IPS DF 4.7 (cell line): ENCODE data around the gene MARCKSL1.

Source experiments
- DNase-seq: peaks from one replicate; pipeline ENCODE4 v3.0.0-alpha.2; 2013; ENCODE audit warnings: low spot score; ENCODE audit errors: extremely low read depth

MARCKSL1 gene

DNA sequence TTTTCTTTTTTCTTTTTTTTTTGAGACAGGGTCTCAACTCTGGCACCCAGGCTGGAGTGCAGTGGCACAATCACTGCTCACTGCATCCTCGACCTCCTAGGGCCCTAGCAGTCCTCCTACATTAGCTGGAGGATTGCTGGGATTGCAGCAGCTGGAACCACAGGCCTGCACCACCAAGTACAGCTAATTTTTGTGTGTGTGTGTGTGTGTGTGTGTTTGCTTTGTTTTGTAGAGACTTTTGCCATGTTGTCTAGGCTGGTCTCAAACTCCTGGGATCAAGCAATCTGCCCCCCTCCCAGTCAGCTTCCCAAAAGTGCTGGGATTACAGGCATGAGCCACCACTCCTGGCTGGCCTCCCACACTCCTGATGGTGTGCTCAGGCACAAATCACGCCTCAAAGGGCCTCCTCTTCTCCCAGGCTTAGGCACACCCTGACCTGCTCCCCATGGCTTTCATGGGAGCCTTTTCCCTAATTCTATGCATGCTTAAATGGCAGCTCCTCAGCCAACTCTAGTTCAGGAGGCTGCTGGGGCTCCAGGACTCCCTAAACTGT lies 16.9 kb upstream of the MARCKSL1 start:
- no peak for DNase-seq

DNA sequence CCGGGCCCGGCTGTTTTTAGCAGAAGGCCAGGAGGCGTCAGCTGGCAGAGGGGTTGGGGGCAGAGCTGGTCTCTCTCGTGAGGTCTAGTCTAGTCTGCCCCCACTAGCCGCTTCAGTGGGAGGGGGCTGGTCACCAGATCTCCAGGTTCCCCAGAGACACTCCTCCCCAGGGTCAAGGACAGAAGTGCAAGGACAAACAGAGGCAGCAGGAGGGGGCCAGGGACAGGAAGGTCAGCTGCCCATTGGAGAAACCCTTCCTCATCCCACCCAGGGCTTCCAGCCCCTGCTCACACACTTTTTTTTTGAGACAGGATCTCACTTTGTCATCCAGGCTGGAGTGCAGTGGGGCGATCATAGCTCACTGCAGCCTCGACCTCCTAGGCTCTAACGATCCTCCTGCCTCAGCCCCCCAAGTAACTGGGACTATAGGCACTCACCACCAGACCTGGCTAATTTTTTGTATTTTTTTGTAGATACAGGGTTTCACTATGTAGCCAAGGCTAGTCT lies 16.3 kb upstream of the MARCKSL1 start:
- no peak for DNase-seq

DNA sequence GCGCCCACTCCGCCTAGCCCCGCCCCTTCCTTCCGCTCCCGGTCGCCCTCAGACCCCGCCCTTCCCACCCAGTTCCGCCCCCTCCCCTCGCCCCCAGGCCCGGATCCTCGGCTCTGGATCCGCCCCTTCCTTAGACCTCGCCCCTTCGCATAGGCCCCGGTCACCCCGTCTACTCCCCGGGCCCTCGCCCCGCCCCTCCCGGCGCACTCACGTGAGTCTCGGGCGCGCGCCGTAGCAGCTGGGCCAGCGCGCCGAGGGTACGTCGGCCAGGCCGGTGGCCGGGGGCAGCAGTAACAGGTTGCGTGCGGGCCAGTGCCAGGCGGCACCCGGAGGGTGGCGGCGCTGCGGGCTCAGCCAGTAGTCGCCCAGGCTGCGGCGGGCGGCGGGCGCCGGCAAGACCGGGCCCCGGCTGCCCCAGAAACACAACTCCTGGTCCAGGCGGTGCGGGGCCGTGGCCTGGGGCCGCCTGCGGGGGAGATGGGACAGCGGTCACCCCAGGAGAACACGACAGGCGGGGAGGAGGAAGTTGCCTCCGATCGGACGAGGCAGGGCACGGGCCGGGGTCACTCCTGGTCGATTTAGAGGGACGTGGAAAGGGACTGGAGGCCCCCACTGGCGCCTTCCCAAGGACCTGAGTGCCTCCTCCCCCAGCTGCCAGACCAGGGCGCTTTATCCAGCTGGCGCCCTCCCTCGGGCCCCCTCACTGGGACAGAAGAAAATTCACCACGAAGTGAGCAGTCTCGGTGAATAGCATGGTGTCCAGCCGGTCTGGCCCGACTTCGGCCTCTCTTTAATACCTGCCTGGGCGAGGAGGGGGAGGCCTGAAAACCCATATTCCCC lies 15.6 kb upstream of the MARCKSL1 start:
- peak; percentile 53 for DNase-seq

DNA sequence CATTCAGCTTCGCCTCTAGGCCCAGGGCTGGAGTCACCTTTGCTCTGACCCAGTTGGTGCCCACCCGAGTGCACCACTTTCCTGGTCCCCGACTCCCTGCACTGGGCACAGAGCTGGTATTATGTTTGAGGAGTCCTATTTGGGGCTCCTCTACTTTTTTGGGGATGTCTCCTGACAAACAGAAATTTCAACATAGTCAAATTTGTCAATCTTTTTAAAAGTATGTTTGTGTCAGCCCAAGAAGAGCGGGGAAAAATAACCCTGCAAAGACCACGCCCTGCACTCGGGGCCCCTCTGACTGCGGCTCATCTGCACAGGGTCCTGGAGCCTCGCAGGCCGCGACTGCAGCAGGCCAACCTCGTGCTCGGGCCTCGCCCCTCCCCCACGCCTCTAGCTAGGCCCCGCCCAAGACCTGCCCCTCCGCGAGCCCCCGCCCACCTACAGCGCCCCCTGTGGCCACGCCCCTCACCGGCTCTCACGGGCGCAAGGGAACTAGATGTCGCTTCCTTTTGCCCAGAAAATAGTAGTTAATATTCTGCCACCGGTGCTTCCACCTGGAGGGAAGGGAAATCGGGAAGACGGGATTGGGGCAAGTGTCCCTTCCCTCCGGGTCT lies 14.9 kb upstream of the MARCKSL1 start:
- DNase-seq = no peak

DNA sequence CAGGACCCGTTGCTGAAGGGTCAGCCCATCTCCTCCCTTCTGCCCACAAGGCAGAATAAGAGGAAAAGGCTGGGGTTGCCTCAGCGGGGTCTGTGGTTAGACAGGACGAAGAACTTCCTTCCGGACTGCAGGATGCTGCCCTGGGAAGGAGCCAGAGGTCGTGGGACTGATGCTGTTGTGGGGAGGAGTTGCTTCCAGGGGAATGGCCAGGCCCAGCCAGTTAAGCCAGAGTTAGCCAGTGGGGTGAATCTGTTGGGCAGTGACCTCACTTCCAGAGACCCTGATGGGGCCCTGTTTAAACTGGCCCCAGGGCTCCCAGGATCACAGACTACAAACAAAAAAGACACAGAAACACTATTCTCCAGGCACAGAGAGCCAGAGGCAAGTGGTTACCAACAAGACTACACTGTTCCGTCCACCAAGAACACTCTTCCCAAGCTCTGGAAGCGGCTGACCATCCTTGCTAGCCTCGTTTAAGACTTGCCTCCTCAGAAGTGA lies 13.2 kb upstream of the MARCKSL1 start:
- DNase-seq = no peak

DNA sequence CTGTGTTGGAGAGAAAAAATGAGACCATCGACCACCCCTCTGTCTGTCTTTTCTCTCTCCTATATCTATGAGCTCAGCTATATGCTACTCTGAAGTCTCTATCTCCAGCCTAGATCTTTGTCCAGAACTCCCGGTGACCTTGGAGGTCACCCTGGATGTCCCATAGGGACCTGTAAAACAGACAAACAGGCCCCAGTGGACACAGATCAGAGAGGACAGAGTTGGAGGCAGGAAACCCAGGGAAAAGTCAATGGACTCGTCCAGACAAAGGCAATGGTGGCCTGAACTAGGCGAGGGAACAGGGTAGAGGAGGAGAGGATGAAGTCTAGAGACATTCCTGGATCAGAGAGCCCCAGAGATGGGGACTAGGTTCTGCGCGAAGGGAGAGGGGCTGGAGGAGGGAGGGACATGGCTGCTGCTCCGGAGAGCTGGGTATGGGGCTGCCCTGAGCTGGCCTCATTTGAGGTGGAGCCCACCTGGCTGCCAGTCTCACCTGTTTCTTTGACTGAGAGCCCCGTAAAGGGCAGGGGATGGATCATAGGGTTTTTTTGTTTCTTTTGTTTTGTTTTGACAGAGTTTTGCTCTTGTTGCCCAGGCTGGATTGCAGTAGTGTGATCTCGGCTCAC lies 10.6 kb upstream of the MARCKSL1 start:
- no peak for DNase-seq

DNA sequence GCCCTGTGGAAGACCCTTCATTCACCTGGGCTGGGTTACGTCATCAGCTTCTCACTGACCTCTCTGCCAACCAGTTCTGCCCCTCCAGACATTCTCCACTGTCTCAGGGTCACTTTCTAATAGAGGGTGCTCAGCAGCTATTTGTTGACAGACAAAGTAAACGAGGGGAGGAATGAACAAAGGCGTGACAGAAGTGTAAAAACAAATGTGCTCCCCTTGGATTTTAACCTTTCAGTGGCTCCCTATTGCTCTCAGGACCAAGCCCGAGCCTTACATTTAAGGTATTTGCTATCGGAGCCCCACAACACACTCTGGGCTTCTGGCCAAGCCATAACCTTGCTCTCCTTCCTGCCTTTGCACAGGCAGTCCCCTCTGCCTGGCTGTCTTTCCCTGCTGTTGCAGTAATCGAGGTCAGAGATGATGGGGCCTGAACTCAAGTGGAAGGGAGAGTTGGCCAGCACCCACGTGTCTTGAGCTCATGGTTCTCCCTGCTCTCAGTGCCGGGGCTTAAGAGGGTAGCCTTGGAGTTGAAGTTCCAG lies 9.3 kb upstream of the MARCKSL1 start:
- DNase-seq = no peak

DNA sequence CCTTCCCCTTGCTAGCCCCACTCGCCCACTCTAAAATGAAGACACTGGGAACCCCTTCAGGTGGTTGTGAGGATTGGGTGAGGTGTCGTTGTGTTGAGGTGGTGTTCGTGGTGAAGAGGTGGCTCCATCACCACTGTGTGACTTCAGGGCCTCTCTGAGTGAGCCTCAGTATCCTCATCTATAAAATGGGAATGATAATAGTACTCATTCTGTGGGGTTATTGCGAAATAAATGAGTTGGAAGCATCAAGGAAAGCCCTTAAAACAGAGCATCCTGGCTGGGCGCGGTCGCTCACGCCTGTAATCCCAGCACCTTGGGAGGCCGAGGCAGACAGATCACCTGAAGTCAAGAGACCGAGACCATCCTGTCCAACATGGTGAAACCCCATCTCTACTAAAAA lies 6.7 kb upstream of the MARCKSL1 start:
- no peak for DNase-seq

DNA sequence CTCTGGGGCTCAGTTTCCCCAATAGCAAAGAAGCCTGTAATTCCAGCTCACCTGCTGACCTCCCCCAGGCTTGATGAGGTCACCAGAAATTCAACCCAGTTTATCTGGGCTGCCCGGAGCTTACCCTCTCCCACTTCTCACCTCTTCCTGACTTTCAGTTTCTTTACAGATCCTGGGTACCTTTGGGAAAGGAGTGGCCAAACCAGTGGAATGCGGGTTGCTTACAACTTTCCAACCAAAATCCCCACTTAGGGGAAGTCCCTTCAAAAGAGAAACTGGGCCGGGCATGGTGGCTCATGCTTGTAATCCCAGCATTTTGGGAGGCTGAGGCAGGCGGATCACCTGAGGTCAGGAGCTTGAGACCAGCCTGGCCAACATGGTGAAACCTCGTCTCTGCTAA lies 5.9 kb upstream of the MARCKSL1 start:
- DNase-seq = no peak

DNA sequence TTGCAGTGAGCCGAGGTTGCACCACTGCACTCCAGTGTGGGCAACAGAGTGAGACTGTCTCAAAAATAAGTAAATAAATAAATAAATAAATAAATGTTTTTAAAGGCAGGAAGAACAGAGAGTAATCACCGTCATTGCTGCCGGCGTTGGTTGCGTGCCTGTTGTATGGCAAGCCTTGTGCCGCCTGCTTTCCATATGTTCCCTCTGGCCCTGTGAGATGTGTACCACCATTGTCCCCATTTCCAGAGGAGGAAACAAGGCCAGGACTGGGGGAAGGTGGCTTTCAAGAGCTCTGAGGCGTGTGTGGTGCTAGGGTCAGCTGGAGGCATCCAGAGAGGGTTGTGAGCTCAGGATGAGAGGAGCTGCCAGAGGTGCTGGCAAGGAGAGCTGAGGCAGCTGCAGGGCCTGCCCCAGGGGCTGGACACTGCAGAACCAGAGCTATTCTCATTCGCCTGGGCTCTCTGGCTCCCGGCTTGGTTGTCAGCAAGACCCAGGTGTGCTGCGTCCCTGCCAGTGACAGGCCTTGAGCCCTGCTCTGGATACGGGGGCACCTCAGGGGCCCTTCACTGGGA lies 5.2 kb upstream of the MARCKSL1 start:
- DNase-seq = no peak

DNA sequence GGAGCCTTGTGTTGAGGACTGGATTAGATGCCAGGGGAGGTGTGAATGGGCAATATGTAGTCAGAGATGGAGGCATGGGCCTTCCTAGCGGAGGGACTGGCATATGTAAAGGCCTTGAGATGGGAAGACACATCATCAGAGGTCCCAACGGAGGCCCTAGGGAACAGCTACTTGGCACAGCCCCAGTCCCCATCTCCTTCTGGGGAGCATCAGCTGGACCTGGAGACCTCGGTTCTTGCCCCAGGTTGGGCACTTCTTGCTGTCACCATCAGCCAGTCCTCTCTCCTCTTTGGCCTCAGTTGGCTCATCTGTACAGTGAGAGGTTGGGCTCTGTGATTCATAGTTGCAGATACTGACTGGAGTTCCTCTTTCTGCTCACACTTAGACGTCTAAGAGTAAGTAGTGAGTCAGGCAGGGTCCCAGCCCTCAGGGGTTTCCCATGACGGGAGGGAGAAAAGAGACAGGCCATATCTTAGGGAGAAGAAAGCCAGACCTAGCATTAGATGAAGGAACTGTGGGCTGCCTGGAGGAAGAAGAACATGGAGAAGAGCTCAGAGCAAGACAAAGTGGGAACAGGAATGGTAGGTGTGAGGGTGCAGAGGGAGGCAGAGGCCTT lies 3.4 kb upstream of the MARCKSL1 start:
- no peak for DNase-seq

DNA sequence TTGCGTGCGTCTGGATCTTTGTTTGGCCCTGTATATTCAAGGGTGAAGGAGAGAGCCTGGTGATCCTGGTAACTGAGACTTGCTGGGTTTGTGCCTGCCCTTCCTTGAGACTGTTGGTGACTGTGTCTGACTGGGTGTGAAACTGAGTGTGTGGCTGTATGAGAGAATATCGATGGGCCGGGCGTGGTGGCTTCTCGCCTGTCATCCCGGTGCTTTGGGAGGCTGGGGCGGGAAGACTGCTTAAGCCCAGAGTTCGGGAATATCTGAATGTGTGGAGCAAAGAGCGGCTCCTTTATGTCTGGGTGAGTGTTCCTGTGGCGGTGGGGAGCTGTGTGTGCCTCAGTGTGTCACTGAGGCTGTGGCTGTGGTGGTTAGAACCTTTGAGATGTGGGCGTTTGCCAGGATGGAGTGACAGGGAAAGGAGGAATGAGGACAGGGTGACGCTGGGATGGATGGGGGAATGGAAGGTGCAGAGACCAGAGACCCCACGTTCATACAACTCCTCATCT lies 2.7 kb upstream of the MARCKSL1 start:
- DNase-seq = no peak

DNA sequence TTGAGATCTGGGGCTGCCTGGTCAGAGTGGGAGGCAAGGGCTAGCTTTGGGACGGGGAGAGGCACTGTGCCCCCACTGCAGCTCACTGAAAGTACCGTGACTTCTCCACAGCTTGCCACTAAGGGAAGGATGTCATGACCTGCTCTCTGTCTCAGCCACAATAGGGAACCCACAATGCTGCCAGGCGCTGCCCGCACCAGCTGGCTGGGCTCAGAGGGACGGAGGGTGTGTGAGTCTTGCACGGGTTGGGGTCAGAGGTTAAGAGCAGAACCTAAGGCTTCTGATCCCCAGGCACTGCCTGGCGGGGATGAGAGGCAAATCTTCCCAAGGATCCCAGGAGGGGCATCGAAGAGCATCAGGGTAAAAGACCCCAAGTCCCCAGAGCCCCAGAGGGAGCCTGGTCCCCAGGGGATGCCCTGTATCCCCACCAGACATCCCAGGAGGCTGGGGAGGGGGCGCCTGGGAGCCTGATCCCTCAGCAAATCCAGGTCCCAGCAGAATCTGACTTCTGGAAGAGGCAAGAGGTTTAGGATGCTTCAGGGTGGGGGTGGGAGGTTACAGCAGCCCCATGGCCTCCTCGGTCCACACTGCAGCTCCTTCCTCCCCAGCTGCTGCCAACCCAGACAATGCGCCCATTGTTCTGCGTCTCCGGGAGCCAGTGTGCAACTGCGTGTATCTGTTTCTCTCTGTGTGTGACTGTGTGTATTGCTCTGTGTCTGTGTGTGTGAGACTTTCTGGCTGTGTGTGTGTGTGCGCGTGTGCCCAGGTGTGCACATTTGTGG lies 2.0 kb upstream of the MARCKSL1 start:
- no peak for DNase-seq

DNA sequence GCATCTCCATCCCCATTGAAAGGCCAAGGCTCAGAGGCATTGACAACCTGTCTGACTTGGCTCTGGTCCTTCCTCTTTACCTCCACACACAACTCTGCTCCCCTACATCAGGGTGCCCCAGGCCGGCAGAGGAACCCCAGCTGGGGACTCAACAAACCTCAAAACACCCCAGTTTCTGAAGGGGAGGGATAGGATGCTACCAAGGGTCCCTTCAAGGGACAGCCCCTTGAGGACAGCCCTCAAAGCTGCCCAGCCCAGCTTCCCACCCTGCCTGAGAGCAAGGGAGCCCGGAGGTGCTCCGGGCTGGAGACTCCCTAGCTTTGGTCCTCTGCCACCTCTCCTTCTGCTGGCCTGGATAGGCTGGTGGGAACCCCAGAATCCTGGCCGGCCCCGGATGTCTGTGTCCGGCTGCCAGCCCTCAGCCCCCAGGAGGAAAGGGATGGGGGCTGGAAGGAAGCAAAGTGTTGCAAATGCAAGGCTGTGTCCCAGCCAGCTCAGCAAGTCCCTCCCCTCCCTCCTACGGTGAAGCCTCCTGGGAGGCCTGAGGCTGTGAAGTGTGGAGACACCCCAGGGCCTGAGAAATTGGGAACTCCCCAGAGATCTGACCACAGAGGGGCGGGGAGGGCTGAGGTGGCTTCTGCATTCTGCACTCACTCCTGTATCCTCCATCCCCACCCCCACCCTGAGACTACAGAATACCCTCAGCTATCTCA lies 1.1 kb upstream of the MARCKSL1 start:
- DNase-seq = no peak

DNA sequence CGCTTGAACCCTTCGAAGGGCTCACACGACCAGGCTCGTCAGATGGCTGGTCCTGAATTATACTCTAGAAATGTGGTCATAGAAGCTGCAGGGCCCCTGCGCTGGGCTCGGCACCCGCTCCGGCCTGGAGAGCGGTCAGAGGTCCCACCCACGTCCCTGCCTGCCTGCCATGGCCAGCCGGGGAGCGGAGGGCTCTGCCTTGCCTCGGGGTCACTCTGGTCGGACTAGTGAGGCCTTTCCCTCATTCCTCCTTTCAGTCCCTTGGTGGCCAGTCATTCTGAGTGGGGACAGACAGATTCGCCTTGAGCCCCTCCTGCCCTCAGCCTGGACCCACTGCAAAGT lies 529 bp upstream of the MARCKSL1 start:
- DNase-seq = no peak

DNA sequence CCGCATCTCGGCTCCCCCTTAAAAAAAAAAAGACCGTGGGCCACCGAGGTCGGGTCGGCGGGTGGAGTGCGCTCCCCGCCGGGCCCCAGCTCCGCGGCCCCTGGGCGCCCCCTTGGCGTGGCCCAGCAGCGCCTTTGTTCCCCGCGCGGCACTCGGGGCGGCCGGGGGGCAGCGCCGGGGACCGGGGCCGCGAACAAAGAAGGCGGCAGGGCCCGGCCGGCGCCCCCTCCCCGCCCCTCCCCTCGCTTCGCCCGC lies 571 bp downstream of the MARCKSL1 start:
- DNase-seq = no peak

DNA sequence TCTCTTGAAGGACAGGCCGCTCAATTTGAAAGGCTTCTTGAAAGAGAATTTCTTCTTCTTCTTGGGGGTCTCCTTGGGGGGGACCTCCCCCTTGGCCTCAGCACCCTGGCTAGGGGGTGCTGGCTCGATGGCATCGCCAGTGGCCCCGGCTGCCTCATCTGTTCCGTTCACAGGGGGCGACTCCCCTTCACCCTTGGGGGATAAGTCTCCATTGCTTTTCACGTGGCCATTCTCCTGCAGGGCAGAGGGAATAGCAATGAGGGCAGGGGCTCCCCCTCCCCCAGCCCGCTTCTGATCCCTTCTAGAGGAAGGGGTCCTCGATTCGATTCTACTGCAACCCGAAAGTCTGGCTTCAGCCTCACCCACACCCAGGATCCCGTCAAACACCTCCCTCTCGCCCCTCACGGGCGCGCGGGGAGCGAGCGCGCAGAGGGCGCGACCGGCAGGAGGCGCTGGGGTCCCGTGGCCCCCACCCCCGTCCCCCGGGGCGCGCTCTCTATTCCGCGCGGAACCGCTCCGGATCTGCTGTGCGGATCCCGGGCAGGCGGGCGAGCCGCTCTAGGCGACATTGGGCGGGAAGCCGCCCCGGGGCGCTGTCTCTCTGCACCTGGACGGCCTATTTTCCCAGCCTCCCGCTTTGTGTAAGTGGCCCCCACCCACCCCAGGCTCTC lies 1.0 kb downstream of the MARCKSL1 start:
- no peak for DNase-seq

DNA sequence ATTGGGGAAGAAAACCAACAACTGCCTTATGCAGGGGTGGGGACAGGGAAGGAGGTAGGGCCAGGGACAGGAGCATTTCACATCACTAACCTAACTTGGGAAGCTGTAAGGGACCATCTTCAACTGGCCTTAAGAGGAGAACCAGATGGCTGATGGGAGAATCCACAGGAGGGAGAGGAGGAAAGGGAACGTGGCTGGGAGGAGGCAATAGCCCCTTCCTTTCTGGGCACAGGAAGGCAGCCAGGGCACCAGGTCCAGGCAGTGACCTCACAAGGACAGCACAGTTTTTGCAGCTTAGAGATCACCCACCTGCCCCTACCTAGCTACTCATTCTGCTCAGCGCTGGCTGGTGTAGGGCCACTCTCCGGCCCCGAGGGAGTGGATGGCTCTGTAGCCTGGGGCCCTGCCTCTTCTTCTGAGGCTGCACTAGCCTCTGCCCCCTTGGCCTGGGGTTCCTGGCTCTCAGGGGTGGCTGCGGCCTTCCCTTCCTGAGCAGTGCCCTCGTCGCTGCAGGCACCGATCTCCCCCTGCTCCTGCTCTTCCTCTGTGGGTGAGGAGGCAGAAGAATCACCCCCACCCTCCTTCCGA lies 1.7 kb downstream of the MARCKSL1 start:
- DNase-seq = no peak
